ENCODE data around the gene DAPK3. TPM values are rescaled to one million over a fixed set of nuclear protein-coding genes. Genes with fewer than 3 reads are reported as not detected.
"Not testable (repeated sequence)": the region's sequence is repeated elsewhere in the genome, so short reads cannot be mapped to it uniquely, and the experiment has no call there.

The DAPK3 gene
- total and polyA plus RNA-seq, 2 experiments from 2014 or later, result 47.6 to 167 TPM

DNA sequence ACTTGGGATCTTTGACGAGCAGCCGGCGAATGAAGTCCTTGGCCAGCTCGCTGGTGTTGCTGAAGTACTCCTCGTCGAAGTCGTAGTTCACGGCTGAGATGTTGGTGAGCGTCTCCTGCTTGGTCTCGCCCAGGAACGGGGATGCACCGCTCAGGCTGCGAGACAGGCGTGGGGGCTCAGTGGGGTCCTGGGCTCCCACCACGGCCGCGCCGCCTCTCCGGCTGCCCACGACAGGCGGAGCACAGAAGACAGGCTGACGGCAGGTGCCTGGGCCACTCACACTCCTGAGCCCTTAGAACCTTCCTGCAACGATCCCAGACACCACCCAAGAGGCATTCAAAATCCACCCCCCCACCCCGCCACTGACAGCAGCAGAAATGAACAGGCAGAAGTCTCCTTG, 9.9 kb downstream of the DAPK3 start:
- no peak overlapping the region for H3K9ac ChIP-seq
- no peak for DNase-seq
- H3K4me1 ChIP-seq (ENCODE audit: insufficient read depth), result peaks cover 8% of the 10 kb centered on the region
- H3K9me3 ChIP-seq (ENCODE audit: low read depth), result no peaks in the 10 kb centered on the region
- peaks cover 93% of the 10 kb centered on the region for H3K79me2 ChIP-seq (ENCODE audit: insufficient read depth)
- H3K27ac ChIP-seq, result no peak overlapping the region
- in situ Hi-C loops (cut with MboI), result no loop called here
- no peak overlapping the region for H3K4me3 ChIP-seq
- H3K4me2 ChIP-seq (ENCODE audit: unreplicated experiment), result no peak overlapping the region
- peaks cover 33% of the 10 kb centered on the region; the same call in 1 of the 2 replicates for H3K36me3 ChIP-seq (ENCODE audit: low read depth)
- TF ChIP-seq EZH2phosphoT487 (IDR thresholded peaks at IDR 0.05; ENCODE audit: insufficient read depth, low read depth) (no peak), EZH2 (IDR thresholded peaks at IDR 0.05; ENCODE audit: insufficient read depth, poor library complexity, severe bottlenecking) (no peak)
- H2AFZ ChIP-seq, result no peak overlapping the region
- H4K20me1 ChIP-seq (ENCODE audit: insufficient read depth), result peaks cover 3% of the 10 kb centered on the region; the same call in 1 of the 2 replicates
- H3K27me3 ChIP-seq (replicated peaks; ENCODE audit: insufficient read depth), result no peaks in the 10 kb centered on the region
- 95 to 96% methylated on average over 24 of the region's 24 CpGs for WGBS, 2 experiments (ENCODE audit: low coverage in 1 of 2, low lambda C conversion rate in 2 of 2, missing lambda C conversion rate in 2 of 2)
- no peaks in the 10 kb centered on the region for H3K9me2 ChIP-seq (ENCODE audit: insufficient read depth)
- no peaks in the 10 kb centered on the region for H3F3A ChIP-seq (ENCODE audit: insufficient read depth)

DNA sequence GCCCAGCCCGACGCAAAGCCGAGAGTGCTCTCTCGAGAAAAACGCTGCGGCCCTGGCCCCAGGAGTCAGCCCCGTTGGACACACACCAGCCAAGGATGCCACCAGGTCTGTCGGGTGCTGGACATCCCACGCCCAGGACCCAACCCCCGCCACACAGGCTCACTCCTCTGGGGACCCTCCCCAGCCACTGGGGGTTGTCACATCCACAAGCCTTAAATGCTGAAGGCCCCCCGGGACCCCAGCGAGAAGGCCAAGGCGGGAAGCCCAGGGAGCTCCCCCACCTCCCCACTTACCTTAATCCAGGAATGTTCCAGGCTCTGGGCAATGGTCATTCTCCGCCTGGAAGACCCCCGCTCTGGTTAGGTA, 11.2 kb downstream of the DAPK3 start:
- no peak for DNase-seq
- H3K36me3 ChIP-seq (ENCODE audit: low read depth), result peaks cover 31% of the 10 kb centered on the region; the same call in 1 of the 2 replicates
- H3K27ac ChIP-seq, result no peak overlapping the region
- no peaks in the 10 kb centered on the region for H3K9me3 ChIP-seq (ENCODE audit: low read depth)
- no peaks in the 10 kb centered on the region for H3K27me3 ChIP-seq (replicated peaks; ENCODE audit: insufficient read depth)
- H3K9me2 ChIP-seq (ENCODE audit: insufficient read depth), result no peaks in the 10 kb centered on the region
- 96 to 98% methylated on average over 7 to 15 of the region's 15 CpGs for WGBS, 2 experiments (ENCODE audit: low coverage in 1 of 2, low lambda C conversion rate in 2 of 2, missing lambda C conversion rate in 2 of 2)
- no peak overlapping the region for H3K4me3 ChIP-seq
- H3K4me1 ChIP-seq (ENCODE audit: insufficient read depth), result peaks cover 8% of the 10 kb centered on the region
- H3K79me2 ChIP-seq (ENCODE audit: insufficient read depth), result peaks cover 93% of the 10 kb centered on the region
- peaks cover 3% of the 10 kb centered on the region; the same call in 1 of the 2 replicates for H4K20me1 ChIP-seq (ENCODE audit: insufficient read depth)
- no peaks in the 10 kb centered on the region for H3F3A ChIP-seq (ENCODE audit: insufficient read depth)
- H3K9ac ChIP-seq, result no peak overlapping the region
- TF ChIP-seq EZH2phosphoT487 (IDR thresholded peaks at IDR 0.05; ENCODE audit: insufficient read depth, low read depth) (no peak), EZH2 (IDR thresholded peaks at IDR 0.05; ENCODE audit: insufficient read depth, poor library complexity, severe bottlenecking) (no peak)
- in situ Hi-C loops (cut with MboI), result no loop called here
- no peak overlapping the region for H3K4me2 ChIP-seq (ENCODE audit: unreplicated experiment)
- no peak overlapping the region for H2AFZ ChIP-seq

DNA sequence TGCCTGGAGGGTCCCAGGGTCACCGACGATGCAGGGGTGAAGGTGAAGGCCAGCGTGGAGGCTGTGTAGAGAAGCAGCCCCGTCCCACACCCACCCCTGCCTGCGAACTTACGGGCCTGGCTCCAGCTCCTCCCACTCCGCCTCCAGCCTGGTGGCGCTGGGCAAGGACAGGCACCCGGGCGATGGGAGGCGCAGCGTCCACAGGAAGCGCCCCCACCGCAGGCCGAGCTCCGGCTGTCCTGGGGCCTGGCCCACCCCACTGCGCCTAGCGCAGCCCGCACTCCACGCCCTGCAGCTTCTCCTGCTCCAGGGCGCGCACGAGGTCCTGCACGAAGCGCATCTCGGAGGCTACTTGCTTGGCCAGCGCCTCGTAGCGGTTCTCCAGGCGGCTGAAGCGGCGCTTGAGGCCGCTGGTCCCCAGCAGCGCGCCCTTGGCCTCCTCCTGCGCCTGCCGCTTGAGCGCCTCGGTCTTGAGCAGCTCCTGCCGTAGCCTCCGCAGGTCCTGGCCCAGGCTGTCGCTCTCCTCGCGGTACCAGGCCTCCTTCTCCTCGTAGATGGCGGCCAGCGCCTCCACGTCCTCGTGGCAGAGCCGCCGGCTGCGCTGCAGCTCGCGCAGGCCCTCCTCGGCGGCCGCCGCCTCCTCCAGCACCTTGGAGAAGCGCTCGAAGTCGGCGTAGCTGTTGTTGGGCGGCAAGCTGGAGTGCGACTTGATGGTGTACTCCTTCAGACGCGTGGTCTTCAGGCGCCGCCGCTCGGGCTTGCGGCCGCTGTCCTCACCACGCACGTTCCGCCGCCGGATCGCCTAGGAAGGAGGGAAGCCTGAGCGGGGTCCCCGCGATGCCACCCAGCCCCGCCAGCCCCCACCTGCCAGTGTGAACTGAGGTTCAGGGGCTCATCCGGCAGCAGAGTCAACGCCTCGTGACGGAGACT, 11.8 kb downstream of the DAPK3 start:
- no peak overlapping the region for H3K27ac ChIP-seq
- no peaks in the 10 kb centered on the region for H3K9me2 ChIP-seq (ENCODE audit: insufficient read depth)
- peaks cover 8% of the 10 kb centered on the region for H3K4me1 ChIP-seq (ENCODE audit: insufficient read depth)
- H3K79me2 ChIP-seq (ENCODE audit: insufficient read depth), result peaks cover 90% of the 10 kb centered on the region
- H2AFZ ChIP-seq, result no peak overlapping the region
- in situ Hi-C loops (cut with MboI), result no loop called here
- no peak for TF ChIP-seq EZH2 (IDR thresholded peaks at IDR 0.05; ENCODE audit: insufficient read depth, poor library complexity, severe bottlenecking)
- TF ChIP-seq EZH2phosphoT487 (IDR thresholded peaks at IDR 0.05; ENCODE audit: insufficient read depth, low read depth), result no peak
- DNase-seq, result no peak
- H3K36me3 ChIP-seq (ENCODE audit: low read depth), result peaks cover 33% of the 10 kb centered on the region; the same call in 1 of the 2 replicates
- 97 to 98% methylated on average over 34 to 86 of the region's 86 CpGs for WGBS, 2 experiments (ENCODE audit: low coverage in 1 of 2, low lambda C conversion rate in 2 of 2, missing lambda C conversion rate in 2 of 2)
- H3K9me3 ChIP-seq (ENCODE audit: low read depth), result no peaks in the 10 kb centered on the region
- H3K27me3 ChIP-seq (replicated peaks; ENCODE audit: insufficient read depth), result no peaks in the 10 kb centered on the region
- no peak overlapping the region for H3K4me3 ChIP-seq
- H4K20me1 ChIP-seq (ENCODE audit: insufficient read depth), result peaks cover 3% of the 10 kb centered on the region; the same call in 1 of the 2 replicates
- H3K9ac ChIP-seq, result no peak overlapping the region
- no peak overlapping the region for H3K4me2 ChIP-seq (ENCODE audit: unreplicated experiment)
- H3F3A ChIP-seq (ENCODE audit: insufficient read depth), result no peaks in the 10 kb centered on the region

DNA sequence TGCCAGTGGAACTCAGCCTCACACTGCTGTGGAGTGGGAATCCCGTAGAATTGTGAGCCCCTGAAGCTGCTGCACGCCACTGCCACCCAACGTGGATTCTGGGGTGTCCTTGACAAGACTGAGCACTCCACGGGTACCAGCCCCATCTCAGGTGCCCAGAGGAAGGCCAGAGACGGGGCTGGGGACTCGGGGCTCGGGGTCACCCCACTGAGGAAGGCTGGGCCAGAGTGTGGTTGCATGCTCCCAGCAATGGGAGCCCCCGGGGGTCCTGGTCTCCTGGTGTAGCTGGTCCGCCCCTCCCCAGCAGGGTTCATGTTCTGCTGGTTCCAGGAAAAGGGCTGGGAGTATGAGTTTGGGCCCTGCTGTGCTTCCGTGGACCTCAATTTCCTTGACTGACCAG, 15.2 kb downstream of the DAPK3 start:
- H3K27me3 ChIP-seq (replicated peaks; ENCODE audit: insufficient read depth), result no peaks in the 10 kb centered on the region
- H3K9me2 ChIP-seq (ENCODE audit: insufficient read depth), result no peaks in the 10 kb centered on the region
- no peaks in the 10 kb centered on the region for H3K9me3 ChIP-seq (ENCODE audit: low read depth)
- H3K4me3 ChIP-seq, result no peak overlapping the region
- no peak overlapping the region for H3K9ac ChIP-seq
- peaks cover 8% of the 10 kb centered on the region for H3K4me1 ChIP-seq (ENCODE audit: insufficient read depth)
- H4K20me1 ChIP-seq (ENCODE audit: insufficient read depth), result peaks cover 3% of the 10 kb centered on the region; the same call in 1 of the 2 replicates
- H3K4me2 ChIP-seq (ENCODE audit: unreplicated experiment), result no peak overlapping the region
- DNase-seq, result no peak
- peaks cover 18% of the 10 kb centered on the region; the same call in 1 of the 2 replicates for H3K36me3 ChIP-seq (ENCODE audit: low read depth)
- 85 to 88% methylated on average over 10 of the region's 10 CpGs for WGBS, 2 experiments (ENCODE audit: low coverage in 1 of 2, low lambda C conversion rate in 2 of 2, missing lambda C conversion rate in 2 of 2)
- no peak overlapping the region for H2AFZ ChIP-seq
- peaks cover 57% of the 10 kb centered on the region for H3K79me2 ChIP-seq (ENCODE audit: insufficient read depth)
- in situ Hi-C loops (cut with MboI), result no loop called here
- peaks cover 13% of the 10 kb centered on the region; the same call in 1 of the 2 replicates for H3F3A ChIP-seq (ENCODE audit: insufficient read depth)
- H3K27ac ChIP-seq, result no peak overlapping the region
- TF ChIP-seq EZH2phosphoT487 (IDR thresholded peaks at IDR 0.05; ENCODE audit: insufficient read depth, low read depth) (no peak), EZH2 (IDR thresholded peaks at IDR 0.05; ENCODE audit: insufficient read depth, poor library complexity, severe bottlenecking) (no peak)

DNA sequence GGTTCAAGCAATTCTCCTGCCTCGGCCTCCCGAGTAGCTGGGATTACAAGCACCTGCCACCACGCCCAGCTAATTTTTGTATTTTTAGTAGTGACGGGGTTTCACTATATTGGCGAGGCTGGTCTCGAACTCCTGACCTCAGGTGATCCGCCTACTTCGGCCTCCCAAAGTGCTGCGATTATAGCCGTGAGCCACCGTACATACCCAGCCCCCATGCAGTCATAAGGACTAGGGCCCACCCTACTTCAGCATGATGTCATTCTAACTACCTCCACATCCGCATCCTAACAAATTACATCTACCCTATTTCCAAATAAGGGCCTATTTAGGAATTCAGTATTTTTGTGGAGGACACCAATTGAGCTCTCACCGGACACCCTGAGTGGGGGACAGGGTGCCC, 15.6 kb downstream of the DAPK3 start:
- DNase-seq; H3K27me3 ChIP-seq (replicated peaks; ENCODE audit: insufficient read depth); H3K9me2 ChIP-seq (ENCODE audit: insufficient read depth); H4K20me1 ChIP-seq (ENCODE audit: insufficient read depth); in situ Hi-C loops (cut with MboI); H3K4me2 ChIP-seq (ENCODE audit: unreplicated experiment); H3K4me1 ChIP-seq (ENCODE audit: insufficient read depth); H3K27ac ChIP-seq; H3K4me3 ChIP-seq; H3K9me3 ChIP-seq (ENCODE audit: low read depth); H3K9ac ChIP-seq; H2AFZ ChIP-seq: not testable (repeated sequence)
- Histone ChIP-seq H3F3A (ENCODE audit: insufficient read depth) (peaks cover 13% of the 10 kb centered on the region; the same call in 1 of the 2 replicates), H3K36me3 (ENCODE audit: low read depth) (peaks cover 17% of the 10 kb centered on the region; the same call in 1 of the 2 replicates), H3K79me2 (ENCODE audit: insufficient read depth) (peaks cover 53% of the 10 kb centered on the region)
- 80% methylated on average over 13 of the region's 13 CpGs for WGBS, 2 experiments (ENCODE audit: low coverage in 1 of 2, low lambda C conversion rate in 2 of 2, missing lambda C conversion rate in 2 of 2)
